Measurements from ENCODE around the gene PADI4.

- TF ChIP-seq POLR2A (IDR thresholded peaks at IDR 0.05) (no peak), CTCF (IDR thresholded peaks at IDR 0.05) (no peak)
Measured at GRCh38 chr1:17313530-17314309, 5.7 kb downstream of the PADI4 start.
